ENCODE results near the gene ZBTB43.

Gene ZBTB43

DNA sequence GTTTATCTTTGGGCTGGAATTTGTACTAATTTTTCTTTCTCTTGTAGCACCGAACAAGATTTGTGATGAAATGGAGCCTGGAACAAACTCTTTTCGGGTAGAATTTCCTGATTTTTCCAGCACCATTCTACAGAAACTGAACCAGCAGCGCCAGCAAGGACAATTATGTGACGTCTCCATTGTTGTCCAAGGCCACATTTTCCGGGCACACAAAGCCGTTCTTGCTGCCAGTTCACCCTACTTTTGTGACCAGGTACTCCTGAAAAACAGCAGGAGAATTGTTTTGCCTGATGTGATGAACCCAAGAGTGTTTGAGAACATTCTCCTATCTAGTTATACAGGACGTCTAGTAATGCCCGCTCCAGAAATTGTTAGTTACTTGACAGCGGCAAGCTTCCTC is 27.6 kb downstream of the ZBTB43 start:
- DNase-seq: no peak

DNA sequence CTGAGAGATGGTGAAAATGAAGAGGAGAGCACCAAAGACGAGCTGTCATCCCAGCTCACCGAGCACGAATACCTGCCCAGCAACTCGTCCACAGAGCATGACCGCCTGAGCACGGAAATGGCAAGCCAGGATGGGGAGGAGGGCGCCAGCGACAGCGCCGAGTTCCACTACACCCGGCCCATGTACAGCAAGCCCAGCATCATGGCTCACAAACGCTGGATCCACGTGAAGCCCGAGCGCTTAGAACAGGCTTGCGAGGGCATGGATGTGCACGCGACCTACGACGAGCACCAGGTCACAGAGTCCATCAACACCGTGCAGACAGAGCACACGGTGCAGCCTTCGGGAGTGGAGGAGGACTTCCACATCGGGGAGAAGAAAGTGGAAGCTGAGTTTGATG is 28.2 kb downstream of the ZBTB43 start:
- no peak for DNase-seq

DNA sequence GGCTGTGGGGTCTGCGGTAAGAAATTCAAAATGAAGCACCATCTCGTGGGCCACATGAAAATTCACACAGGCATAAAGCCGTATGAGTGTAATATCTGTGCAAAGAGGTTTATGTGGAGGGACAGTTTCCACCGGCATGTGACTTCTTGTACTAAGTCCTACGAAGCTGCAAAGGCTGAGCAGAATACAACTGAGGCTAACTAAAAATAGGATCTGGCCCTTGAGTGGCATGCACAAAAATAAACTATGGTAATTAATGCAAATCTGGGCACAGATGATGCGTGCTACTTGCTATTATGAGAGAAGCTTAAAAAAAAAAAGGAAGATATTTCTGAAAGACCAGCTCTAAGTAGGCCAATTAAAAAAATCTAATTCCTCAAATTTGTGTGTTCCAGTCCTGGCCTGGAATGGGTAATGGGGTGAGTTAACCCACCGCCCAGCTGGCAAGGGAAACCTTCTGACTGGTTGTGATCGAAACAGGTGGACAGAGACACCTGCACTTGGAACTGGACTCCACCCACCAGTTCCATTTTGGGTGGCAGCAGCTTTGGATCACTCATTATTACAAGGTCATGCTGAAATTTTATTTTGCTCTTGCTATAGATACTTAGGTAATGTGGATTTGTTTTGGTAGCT is 29.0 kb downstream of the ZBTB43 start:
- no peak for DNase-seq

DNA sequence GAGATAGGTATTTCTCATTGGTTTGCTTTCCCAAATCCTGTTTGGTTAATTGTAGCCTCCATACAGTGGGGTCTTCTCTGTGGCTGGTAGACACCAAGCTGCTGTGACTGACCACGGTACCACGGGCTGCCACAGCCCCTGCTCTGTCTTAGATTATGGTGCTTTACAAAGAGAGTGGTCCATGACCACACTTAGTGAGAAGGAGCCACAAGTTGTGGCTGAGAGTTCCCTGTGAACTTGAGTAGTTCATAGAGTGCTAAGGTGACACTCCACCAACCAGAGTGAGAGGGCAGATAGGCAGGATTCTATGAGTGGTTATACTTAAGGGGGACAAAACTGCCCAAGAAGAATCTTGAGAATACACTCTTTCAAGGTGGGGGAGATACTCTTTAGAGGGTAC is 29.8 kb downstream of the ZBTB43 start:
- no peak for DNase-seq

- no peak for DNase-seq
Observed at GRCh38 chr9:126836216-126836615, 31.4 kb downstream of the ZBTB43 start.

DNA sequence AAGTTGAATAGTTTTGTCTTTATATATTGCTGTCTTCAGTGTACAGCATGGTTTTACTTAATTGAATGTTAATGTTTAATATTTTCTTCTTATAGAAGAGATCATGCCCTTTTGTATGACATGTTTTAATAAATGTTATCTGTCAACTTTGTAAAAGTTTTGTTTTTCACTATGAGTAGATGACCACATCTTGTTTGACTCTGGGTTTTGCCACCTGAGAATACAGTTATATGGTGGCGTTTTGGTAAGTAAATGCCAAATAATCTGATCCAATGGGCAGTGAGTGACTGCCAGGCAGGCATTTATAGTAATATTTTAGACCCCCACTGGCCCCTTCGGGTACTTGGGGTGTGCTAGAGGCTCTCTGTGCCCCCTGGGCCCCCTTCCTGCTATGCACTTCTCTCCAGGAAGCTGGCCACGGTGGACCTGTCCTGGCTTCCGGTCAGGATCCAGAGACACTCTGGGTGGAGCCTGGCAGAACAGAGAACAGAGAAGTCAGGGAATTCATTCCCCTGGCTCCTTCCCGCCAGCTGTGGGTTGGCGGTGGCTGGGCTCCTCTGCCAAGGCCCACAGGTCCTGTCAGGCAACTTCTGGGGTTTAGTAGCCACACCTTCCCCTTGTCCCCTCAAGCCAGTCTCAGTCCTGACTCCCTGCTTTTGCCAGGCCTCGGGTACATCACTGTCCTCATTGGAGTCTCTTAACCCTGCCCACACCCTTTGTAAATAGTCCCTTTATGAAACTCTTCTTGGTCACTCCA is 33.4 kb downstream of the ZBTB43 start:
- no peak for DNase-seq

GRCh38 chr9:126838895-126839294 is 34.1 kb downstream of the ZBTB43 start:
- DNase-seq: no peak

- DNase-seq: no peak
Observed at GRCh38 chr9:126839301-126839700, 34.5 kb downstream of the ZBTB43 start.

- no peak for DNase-seq
Observed at GRCh38 chr9:126842220-126842842, 37.5 kb downstream of the ZBTB43 start.

- DNase-seq: no peak
Observed at GRCh38 chr9:126842977-126843799, 38.3 kb downstream of the ZBTB43 start.

DNA sequence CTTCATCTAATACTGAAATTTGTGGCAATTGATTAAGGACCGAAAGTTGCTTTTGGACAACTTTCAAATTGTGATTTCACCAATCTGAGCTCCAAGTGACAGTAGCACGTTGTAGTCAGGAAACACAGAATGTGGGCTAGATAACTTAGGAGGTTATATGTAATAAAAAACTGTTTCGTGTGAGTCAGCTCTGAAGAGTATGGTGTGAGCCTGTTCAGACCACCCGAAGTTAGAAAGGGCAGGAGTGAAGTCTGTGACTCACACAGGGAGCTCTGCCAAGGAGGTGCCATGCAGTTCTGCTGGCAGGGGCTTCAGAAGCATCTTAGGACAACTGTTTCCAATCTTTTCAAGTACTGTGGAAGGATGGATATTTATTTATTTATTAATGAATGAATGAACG is 39.2 kb downstream of the ZBTB43 start:
- no peak for DNase-seq

- DNase-seq: no peak
Observed at GRCh38 chr9:126847051-126847450, 42.2 kb downstream of the ZBTB43 start.

DNA sequence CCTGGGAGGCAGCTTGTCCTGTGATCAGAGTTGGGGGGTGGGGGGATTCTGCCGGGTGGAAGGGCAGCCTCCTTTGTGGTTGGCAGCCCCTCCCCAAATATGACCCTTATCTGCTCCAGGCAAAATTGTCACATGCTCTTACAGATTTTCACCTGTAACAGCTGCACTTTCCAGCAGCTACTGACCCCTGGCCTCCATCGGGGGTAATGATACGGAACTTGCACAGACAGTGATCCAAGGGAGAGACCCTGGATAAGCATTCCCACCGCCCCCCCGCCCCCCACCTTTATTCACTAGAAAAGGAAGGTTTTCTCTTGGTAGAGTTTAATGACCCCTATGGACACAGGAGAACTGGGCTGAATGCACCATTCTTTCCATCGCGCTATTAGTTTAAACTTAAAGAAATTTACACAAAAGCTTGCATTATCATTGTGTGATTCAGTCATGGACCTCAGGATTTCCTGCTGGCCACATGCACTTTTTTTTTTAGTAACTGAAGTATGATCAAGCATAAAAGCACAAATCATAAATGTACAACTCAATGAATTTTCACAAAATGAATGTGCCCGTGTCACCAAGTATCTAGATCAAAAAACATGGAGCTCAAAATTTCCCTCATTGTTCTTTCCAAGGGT is 44.9 kb downstream of the ZBTB43 start:
- DNase-seq: no peak

DNA sequence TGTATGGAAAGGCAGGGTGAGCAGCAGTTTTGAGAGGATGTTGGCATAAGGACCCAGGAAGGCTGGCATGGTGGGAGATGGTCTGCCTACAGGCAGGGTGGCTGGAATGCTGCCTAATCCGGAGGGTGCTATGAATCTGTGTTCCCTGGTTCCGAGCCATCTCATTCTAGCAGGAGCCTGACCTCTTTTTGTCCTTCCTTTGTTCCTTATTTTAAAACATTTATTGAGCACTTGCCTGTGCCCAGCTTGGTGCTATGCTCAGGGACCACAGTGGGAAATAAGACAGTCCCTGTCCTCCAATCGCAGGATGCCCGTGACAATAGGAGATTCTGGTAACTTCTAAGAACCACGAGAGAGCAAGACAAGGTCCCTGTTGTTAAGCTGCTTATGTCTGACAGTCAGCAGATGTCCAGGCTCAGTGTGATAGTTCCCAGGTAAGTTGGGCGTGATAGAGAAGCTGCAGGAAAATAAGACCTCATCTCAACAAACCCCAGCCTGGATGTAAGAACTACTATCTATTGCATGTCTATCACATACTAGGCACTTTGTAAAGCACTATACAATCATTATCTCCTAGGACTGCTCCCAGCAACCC is 46.5 kb downstream of the ZBTB43 start:
- no peak for DNase-seq

DNA sequence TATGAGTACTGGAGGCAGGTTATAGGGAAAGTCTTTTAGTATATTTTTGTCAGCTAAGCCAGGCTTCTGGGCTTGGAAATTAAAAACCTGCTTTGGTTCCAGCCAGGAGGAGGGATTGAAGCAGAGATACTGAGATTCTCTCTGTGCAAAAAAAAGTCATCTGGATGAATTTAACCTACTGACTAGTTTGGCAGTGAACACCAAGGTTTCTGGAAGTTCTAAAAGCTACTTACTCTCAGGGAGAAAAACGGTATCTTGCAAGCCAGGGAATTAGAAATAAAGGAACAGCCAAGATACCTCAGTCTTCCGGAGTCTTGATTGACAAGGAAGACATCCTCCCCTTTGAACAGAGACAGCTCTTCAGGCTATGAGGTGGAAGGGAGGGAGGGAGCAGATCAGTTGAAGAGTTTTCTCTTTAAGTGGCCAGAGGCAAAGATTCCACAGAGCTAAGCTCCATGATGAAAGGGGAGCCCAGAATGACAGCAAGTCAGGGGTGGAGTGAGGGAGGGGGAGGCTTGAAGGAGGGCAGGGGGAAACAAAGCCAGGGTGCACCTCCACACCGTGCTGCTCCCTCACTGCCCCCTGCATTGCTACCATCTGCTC is 47.3 kb downstream of the ZBTB43 start:
- no peak for DNase-seq

DNA sequence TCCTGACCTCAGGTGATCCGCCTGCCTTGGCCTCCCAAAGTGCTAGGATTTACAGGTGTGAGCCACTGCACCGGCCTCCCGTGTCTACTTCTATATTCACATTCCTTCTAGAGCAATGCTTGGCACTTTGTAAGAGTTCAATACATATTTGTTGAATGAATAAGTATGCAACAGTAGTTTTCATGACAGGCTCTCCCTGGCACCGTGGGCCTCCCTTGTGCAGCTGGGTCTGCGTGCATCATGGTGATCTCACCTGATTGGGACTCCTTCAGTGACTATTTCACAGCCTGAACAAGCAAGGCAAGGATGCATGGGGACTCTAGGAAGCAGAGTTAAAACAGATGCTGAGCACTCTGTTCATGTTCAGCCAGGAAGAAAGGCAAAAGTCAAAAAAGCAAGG is 48.8 kb downstream of the ZBTB43 start:
- no peak for DNase-seq

DNA sequence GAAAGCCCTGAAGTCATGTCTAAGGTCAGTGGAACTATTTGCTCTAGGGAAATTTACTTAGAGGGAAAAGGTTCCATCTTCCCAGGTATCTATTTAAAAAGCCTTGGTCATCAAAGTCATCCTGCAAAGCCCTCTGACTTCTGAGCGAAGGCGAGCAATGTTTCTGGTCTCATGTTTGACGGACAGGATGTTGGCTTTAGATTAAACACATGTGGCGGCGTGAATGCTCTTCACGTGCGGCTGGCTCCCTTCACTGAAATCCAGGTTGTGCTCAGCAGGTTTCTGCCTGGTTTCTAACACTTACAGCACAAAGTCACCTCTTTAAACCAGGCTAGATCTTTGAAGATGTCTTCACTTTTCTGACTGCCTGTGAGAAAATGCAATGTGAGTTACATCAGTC is 49.9 kb downstream of the ZBTB43 start:
- no peak for DNase-seq

DNA sequence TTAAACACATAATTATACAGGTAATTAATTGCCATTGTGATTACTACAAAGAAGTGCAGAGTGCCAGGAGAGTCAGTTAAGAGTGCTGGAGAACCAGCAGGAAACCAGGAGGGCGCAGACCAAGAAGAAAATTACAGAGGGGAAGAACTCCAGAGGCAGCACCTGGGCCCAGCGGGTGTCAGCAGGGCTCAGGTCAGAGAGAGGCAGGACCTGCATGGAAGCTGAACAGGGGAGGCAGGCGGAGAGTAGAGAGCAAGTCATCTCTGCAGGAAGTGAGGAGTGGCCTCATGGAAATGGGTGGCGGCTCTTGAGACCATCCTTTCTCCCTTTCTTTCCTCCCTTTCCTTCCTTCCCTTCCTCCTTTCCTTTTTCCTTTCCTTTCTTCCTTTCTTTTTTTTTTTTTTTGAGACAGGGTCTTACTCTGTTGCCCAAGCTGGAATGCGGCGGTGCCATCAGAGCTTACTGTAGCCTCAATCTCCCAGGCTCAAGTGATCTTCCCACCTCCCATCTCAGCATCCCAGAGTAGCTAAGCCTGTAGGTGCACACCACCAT is 51.6 kb downstream of the ZBTB43 start:
- no peak for DNase-seq

- no peak for DNase-seq
Observed at GRCh38 chr9:126857261-126857960, 52.6 kb downstream of the ZBTB43 start.

DNA sequence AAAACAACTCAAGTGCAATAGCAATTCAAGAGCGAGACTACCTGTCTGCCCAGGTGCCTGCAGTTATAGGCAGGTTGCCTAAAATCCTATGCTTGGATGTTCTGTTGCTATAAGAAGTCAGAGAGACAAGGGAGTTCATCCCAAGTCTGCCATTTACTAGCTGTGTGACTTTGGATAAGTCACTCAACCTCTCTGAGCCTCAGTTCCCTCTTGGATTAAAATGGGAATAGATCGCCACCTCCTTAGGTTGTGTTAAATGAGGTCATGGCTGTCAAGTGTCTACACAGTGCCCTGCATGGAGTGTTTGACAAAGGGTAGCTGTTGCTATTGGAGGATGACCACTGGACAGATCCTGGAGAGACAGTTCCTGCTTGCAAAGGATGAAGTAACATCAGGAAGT is 54.3 kb downstream of the ZBTB43 start:
- DNase-seq: no peak
